Psoas muscle (tissue), 8 donors: ENCODE measurements around the gene GCDH. TPM values are rescaled to one million over a fixed set of nuclear protein-coding genes. Genes with fewer than 3 reads are reported as not detected.

Experiments
- ATAC-seq, 4 donors: fragments of 200-7000 bp; cut with Tn5 transposase; one replicate each; pipeline ENCODE4 v1.9.1; 2020; ENCODE audit warnings: moderate library complexity in 3 of 4, mild to moderate bottlenecking in 2 of 4
- DNase-seq, 2 donors: peaks; one replicate each; pipeline ENCODE4 v3.0.0-alpha.2; 2020
- H3K27ac ChIP-seq: fragments of 200-600 bp; one replicate; pipeline ENCODE4 v1.8.0; 2022
- H3K27me3 ChIP-seq, 3 donors: fragments of 200-600 bp in 1 of 3; one replicate each; pipeline versions ENCODE4 v1.6.1 to v1.8.0; 2013 to 2022; ENCODE audit warnings: low read length in 2 of 3, mild to moderate bottlenecking in 2 of 3, moderate library complexity in 1 of 3; ENCODE audit not compliant: insufficient read depth in 3 of 3
- H3K36me3 ChIP-seq, 2 donors: fragments of 200-600 bp in 1 of 2; one replicate each; pipeline versions ENCODE4 v1.6.1 to v1.8.0; 2013 to 2022; ENCODE audit warnings: low read depth in 1 of 2, mild to moderate bottlenecking in 1 of 2, moderate library complexity in 1 of 2; ENCODE audit not compliant: insufficient read depth in 1 of 2
- H3K4me1 ChIP-seq: fragments of 200-600 bp; one replicate; pipeline ENCODE4 v1.8.0; 2022
- H3K4me3 ChIP-seq: fragments of 200-600 bp; one replicate; pipeline ENCODE4 v1.8.0; 2022; ENCODE audit warnings: mild to moderate bottlenecking
- H3K9me3 ChIP-seq: fragments of 200-600 bp; one replicate; pipeline ENCODE4 v1.8.0; 2022
- WGBS, 3 donors: extraction: QIAGEN DNeasy Blood & Tissue Kit; methylation state at CpG; one replicate each; pipeline versions ENCODE4 v1.1.6 to v1.1.7; 2013; 5-methylcytosine and 5-hydroxymethylcytosine counted together
- intact Hi-C, 2 donors: fragments of 100-400 bp; cut with DNase I; formaldehyde crosslinking; loops; one replicate each; pipeline versions ENCODE4 v1.11.0 to v1.14.2; 2022
- polyA plus RNA-seq, 3 donors: library from polyadenylated mRNA; stranded (reverse); fragments of 200-250 nt; gene quantifications; one replicate each; pipeline ENCODE4 v1.2.3, GENCODE V29; 2013
- total RNA-seq, 4 donors: library from RNA; stranded (reverse); fragmentation: NEBNext Ultra II Directional in 2 of 4; extraction: Animal tissue kit (Norgen Biotek cat#: 25700) in 2 of 4; gene quantifications; one replicate each; pipeline versions ENCODE4 v1.2.1 to v1.2.4, GENCODE V29; 2021 to 2023
- TF ChIP-seq, protein P1 (sequence below): fragments of 200-600 bp; IDR thresholded peaks from one replicate; pipeline ENCODE4 v1.8.0; 2022; ENCODE audit warnings: antibody characterized with exemption
- donor health status: healthy with polysubstance abuse.
- donor health status: DM: no; HTN: no; CAD: no; lungs with moderate emphysema.
- donor health status: Bipolar disorder and iron deficiency.
- donor health status: healthy.
- donor health status: DM: yes; HTN: yes; CAD: no.
- donor health status: DM: no; HTN: no; CAD: no.
- donor health status: DM: no; HTN: no; CAD: no.
- donor health status: DM: yes; HTN: yes; CAD: no.

The GCDH gene
- total and polyA plus RNA-seq, 7 donors, result 18.9 to 45.2 (median 21.9) TPM

DNA sequence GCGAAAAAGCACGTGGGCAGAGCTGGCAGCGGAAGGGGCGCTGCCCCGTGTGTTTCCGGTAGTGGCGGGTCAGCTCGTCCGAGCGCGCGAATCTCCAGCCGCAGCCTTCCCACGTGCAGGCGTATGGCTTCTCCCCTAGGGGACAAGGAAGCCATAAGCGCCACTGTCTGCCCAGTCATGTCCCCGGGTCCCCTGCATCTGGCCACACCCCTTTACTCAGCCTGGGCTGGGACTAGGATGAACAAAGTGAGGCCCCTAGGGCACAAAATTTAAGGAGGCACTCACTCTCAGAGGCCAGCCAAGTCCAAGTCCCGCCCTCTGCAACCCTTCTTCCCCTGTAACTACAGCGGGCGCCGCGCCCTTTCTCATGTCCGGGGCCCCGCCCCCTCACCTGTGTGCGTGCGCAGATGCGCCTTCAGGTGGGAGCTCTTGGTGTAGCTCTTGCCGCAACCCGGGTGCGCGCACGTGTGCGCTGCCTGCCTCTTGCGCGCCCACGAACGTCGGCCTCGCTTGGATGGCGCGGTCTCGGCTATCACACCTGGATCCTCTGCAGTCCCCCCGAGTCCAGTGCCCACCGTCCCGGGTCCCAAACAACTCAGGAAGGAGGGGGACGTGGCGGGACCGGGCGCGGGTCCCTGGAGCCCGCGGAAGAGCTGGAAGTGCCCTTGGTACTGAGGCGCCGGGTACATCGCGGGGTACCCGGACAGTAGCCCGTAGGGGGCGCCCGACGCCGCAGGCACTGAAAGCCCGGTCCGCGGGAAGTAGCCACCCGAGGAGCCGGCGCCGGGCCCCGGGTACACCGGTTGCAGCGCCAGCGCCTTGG lies 5.8 kb upstream of the GCDH start:
- no peaks in the 10 kb centered on the region for H3K36me3 ChIP-seq
- H3K9me3 ChIP-seq, result no peaks in the 10 kb centered on the region
- TF ChIP-seq, protein P1, sequence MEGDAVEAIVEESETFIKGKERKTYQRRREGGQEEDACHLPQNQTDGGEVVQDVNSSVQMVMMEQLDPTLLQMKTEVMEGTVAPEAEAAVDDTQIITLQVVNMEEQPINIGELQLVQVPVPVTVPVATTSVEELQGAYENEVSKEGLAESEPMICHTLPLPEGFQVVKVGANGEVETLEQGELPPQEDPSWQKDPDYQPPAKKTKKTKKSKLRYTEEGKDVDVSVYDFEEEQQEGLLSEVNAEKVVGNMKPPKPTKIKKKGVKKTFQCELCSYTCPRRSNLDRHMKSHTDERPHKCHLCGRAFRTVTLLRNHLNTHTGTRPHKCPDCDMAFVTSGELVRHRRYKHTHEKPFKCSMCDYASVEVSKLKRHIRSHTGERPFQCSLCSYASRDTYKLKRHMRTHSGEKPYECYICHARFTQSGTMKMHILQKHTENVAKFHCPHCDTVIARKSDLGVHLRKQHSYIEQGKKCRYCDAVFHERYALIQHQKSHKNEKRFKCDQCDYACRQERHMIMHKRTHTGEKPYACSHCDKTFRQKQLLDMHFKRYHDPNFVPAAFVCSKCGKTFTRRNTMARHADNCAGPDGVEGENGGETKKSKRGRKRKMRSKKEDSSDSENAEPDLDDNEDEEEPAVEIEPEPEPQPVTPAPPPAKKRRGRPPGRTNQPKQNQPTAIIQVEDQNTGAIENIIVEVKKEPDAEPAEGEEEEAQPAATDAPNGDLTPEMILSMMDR, result peak; percentile 50
- H3K4me1 ChIP-seq, result peaks cover 13% of the 10 kb centered on the region
- H3K4me3 ChIP-seq, result peak overlapping the region; percentile 63
- DNase-seq (peak; percentile 67 to 80), ATAC-seq (peak; percentile 34 to 53 (median 41))
- peaks cover 0 to 10% (median 2%) of the 10 kb centered on the region in 3 donors for H3K27me3 ChIP-seq
- no peak overlapping the region for H3K27ac ChIP-seq
- intact Hi-C loops, result no loop called here
- WGBS, 3 donors, result 2 to 5% (median 3%) methylated on average over 60 to 73 of the region's 73 CpGs

DNA sequence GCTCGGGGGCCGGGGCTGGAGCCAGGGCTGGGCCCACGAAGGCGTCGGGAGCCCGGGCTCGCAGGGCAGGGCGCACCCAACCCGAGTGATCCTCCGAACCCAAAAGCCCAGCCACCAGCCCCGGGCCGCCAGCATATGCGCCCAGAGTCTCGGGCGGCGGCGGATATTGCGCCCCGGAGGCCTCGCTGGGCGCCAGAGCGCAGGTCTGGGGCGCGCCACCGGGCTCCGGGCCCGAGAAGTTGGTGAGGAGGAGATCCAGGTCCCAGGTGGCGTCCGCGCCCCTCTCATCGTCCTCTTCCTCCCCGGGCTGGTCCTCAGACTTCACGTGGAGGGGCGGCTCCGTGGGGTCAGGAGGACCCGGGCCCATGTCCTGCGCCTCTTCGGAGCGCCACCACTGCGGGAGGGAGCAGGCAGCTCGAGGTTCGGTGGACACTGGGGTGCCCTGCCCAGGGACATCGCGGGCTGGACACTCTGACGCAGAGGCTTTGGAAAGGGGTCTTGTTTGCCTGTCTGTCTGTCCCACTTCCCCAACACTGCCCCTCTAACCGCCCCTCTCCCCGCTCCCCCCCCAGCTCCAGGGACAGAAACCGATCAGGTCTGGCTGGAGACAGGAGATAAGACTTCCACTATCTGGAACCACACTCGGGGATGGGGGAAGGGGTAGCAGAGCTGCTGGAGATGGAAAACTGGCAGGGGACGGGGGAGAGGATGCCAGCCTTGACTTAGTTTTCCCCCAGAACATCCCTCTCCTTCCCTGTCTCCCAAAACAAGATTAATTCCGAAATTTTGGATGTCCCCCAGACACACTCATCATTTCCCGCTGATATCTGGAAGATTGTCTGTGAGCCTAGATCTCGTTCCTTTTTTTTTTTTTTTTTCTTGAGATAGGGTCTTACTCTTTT lies 5.0 kb upstream of the GCDH start:
- Histone ChIP-seq H3K27ac (no peak overlapping the region), H3K9me3 (no peaks in the 10 kb centered on the region), H3K27me3 (peaks cover 0 to 10% (median 2%) of the 10 kb centered on the region in 3 donors), H3K4me3 (peak overlapping the region; percentile 63), H3K4me1 (peaks cover 10% of the 10 kb centered on the region), H3K36me3 (no peaks in the 10 kb centered on the region)
- DNase-seq (no peak), ATAC-seq (no peak)
- TF ChIP-seq, protein P1, result no peak
- WGBS, 3 donors, result 7 to 13% (median 8%) methylated on average over 34 to 53 of the region's 53 CpGs
- intact Hi-C loops, result no loop called here

DNA sequence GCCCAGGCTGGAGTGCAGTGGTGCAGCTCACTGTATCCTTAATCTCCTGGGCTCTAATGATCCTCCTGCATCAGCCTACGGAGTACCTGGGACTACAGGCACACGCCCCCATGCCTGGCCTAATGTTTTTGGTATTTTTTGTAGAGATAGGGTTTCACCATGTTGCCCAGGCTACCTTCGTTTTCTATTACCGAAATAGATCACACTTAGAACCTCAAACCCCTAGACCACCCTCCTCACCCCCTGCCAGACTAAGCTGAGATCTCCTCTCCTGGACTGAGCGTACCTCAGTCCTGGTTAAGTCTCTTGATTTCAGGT lies 4.3 kb upstream of the GCDH start:
- H3K9me3 ChIP-seq, result no peaks in the 10 kb centered on the region
- no peaks in the 10 kb centered on the region for H3K36me3 ChIP-seq
- H3K27me3 ChIP-seq, result peaks cover 0 to 10% (median 2%) of the 10 kb centered on the region in 3 donors
- ATAC-seq (no peak), DNase-seq (no peak)
- WGBS, 3 donors, result 70 to 82% (median 75%) methylated on average over 5 of the region's 5 CpGs
- no peak overlapping the region for H3K4me3 ChIP-seq
- TF ChIP-seq, protein P1, result no peak
- intact Hi-C loops, result no loop called here
- H3K4me1 ChIP-seq, result peaks cover 10% of the 10 kb centered on the region
- no peak overlapping the region for H3K27ac ChIP-seq

DNA sequence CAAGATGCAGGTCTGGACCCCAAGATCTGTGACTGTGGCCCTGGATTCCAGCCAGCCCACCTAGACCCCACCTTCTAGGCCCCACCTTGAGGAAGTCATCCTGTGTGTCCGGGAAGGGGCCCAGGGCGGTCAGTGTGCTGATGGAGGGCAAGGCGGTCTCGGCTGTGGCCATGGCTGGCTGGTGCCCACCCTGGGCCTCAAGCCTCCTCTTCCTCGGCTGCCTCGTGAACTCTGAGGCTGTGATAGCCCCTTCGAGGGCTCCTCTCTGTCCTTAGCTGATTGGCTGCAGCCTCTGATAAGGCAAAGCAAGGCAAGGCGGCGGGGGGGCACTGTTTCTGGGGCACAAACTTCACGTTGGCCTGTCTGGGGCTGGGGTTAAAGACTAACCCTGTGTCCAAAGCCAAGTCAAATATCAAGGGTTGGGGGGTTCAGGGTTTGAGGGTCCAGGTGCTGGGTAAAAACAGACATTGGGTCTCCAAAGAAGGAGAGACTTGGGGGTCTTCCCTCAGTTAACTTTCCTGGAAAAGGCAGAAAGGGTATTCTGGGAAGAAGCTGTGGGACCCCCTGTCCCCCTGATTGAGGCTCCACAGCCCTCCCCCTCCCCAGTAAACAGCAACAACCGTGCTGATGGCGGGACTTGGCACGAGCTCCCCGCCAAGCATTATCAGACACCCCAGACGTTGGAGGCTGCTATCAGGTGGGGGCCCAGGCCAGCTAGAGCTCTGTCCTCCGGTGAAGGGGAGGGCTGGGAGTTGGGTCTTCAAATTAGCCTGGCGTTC lies 3.8 kb upstream of the GCDH start, which contains the start of gene KLF1:
KLF1 (minus strand) TSS at position 233 of the 779 bp plus-strand sequence; CDS start at position 172, 61 bp downstream.
- H3K27me3 ChIP-seq, result peaks cover 0 to 10% (median 2%) of the 10 kb centered on the region in 3 donors
- intact Hi-C loops, result no loop called here
- ATAC-seq, result no peak
- TF ChIP-seq, protein P1, result no peak
- no peak within 1 kb of the TSS for H3K27ac ChIP-seq
- 68 to 76% (median 69%) methylated on average over 17 of the region's 17 CpGs for WGBS, 3 donors
- no peak for DNase-seq
- peak within 1 kb of the TSS; percentile 63 for H3K4me3 ChIP-seq
- H3K4me1 ChIP-seq, result peaks cover 15% of the 10 kb centered on the region
- H3K36me3 ChIP-seq, result no peaks in the 10 kb centered on the region
- no peaks in the 10 kb centered on the region for H3K9me3 ChIP-seq
